ENCODE measurements around the gene APH1A.

GRCh38 chr1:150271291-150271959, 2.6 kb upstream of the APH1A start:
- TF ChIP-seq CTCF (conservative IDR thresholded peaks at IDR 0.05 in 1 of 2, IDR thresholded peaks at IDR 0.05 in 1 of 2; ENCODE audit: extremely low read depth in 1 of 2, insufficient read depth in 1 of 2, low read depth in 1 of 2, low read length in 2 of 2): no peak
- no peak for TF ChIP-seq EZH2 (IDR thresholded peaks at IDR 0.05; ENCODE audit: borderline replicate concordance, low read length)
